ENCODE results near the gene NGEF.

GRCh38 chr2:232889876-232890401 lies 123.1 kb downstream of the NGEF start:
- no peak for TF ChIP-seq CTCF (conservative IDR thresholded peaks at IDR 0.05 in 1 of 2, IDR thresholded peaks at IDR 0.05 in 1 of 2; ENCODE audit: extremely low read depth in 1 of 2, insufficient read depth in 1 of 2, low read depth in 1 of 2, low read length in 2 of 2)
- no peak for TF ChIP-seq EZH2 (IDR thresholded peaks at IDR 0.05; ENCODE audit: borderline replicate concordance, low read length)
